ENCODE results near the gene PLA2G2F.

- TF ChIP-seq, protein P1, sequence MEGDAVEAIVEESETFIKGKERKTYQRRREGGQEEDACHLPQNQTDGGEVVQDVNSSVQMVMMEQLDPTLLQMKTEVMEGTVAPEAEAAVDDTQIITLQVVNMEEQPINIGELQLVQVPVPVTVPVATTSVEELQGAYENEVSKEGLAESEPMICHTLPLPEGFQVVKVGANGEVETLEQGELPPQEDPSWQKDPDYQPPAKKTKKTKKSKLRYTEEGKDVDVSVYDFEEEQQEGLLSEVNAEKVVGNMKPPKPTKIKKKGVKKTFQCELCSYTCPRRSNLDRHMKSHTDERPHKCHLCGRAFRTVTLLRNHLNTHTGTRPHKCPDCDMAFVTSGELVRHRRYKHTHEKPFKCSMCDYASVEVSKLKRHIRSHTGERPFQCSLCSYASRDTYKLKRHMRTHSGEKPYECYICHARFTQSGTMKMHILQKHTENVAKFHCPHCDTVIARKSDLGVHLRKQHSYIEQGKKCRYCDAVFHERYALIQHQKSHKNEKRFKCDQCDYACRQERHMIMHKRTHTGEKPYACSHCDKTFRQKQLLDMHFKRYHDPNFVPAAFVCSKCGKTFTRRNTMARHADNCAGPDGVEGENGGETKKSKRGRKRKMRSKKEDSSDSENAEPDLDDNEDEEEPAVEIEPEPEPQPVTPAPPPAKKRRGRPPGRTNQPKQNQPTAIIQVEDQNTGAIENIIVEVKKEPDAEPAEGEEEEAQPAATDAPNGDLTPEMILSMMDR (conservative IDR thresholded peaks at IDR 0.05), result no peak
- TF ChIP-seq EZH2 (IDR thresholded peaks at IDR 0.05; ENCODE audit: low read depth), result no peak
Measured at GRCh38 chr1:20143734-20144565, 4.8 kb downstream of the PLA2G2F start.

All from PC-9 (cell line).